Right hindlimb (tissue), 1 donor: ENCODE data around the gene NUAK1.

ENCODE experiments used
- DNase-seq: peaks from one replicate; pipeline ENCODE4 v3.0.0-alpha.2; 2018

Gene NUAK1

GRCh38 chr12:106080041-106080790, 58.5 kb downstream of the NUAK1 start:
- DNase-seq, result peak; percentile 63

GRCh38 chr12:106079148-106079738, 59.5 kb downstream of the NUAK1 start:
- DNase-seq, result no peak

GRCh38 chr12:106078358-106079010, 60.3 kb downstream of the NUAK1 start:
- no peak for DNase-seq

- no peak for DNase-seq
These were observed 63.9 kb downstream of the NUAK1 start for GRCh38 chr12:106074706-106075392.

GRCh38 chr12:106074361-106074705, 64.4 kb downstream of the NUAK1 start:
- no peak for DNase-seq

GRCh38 chr12:106073179-106073578, 65.6 kb downstream of the NUAK1 start:
- DNase-seq, result no peak

GRCh38 chr12:106072751-106073150, 66.0 kb downstream of the NUAK1 start:
- DNase-seq, result no peak

- DNase-seq, result no peak
These were observed 67.1 kb downstream of the NUAK1 start for GRCh38 chr12:106071686-106072085.

- no peak for DNase-seq
These were observed 68.1 kb downstream of the NUAK1 start for GRCh38 chr12:106070611-106071010.

- DNase-seq, result no peak
These were observed 68.6 kb downstream of the NUAK1 start for GRCh38 chr12:106070147-106070546.

GRCh38 chr12:106068296-106068695, 70.5 kb downstream of the NUAK1 start:
- DNase-seq, result no peak

- no peak for DNase-seq
These were observed 71.0 kb downstream of the NUAK1 start for GRCh38 chr12:106067606-106068205.

GRCh38 chr12:106066726-106067325, 71.9 kb downstream of the NUAK1 start:
- no peak for DNase-seq

- no peak for DNase-seq
These were observed 72.6 kb downstream of the NUAK1 start for GRCh38 chr12:106066051-106066705.

GRCh38 chr12:106065506-106065905, 73.2 kb downstream of the NUAK1 start:
- no peak for DNase-seq

- no peak for DNase-seq
These were observed 74.1 kb downstream of the NUAK1 start for GRCh38 chr12:106064721-106065021.

GRCh38 chr12:106063826-106064720, 74.7 kb downstream of the NUAK1 start:
- no peak for DNase-seq

GRCh38 chr12:106062693-106063092, 76.1 kb downstream of the NUAK1 start:
- no peak for DNase-seq

GRCh38 chr12:106058256-106059182, 80.2 kb downstream of the NUAK1 start:
- no peak for DNase-seq

GRCh38 chr12:106054049-106054448, 84.7 kb downstream of the NUAK1 start:
- no peak for DNase-seq
